Stimulated activated CD4-positive, alpha-beta T cell treated with anti-CD3 and anti-CD28 coated beads, Interleukin-4, amount 100 ng/mL, for 24 hours (primary cell): Measurements from ENCODE around the gene ZSCAN5C.
"Not testable (repeated sequence)": the region's sequence is repeated elsewhere in the genome, so short reads cannot be mapped to it uniquely, and the experiment has no call there.

Source experiments
- DNase-seq: peaks from one replicate; pipeline ENCODE4 v3.0.0-alpha.2; 2020

ZSCAN5C gene

GRCh38 chr19:56201973-56202372 is at the start of gene ZSCAN5C:
ZSCAN5C (plus strand) TSS chr19:56202273; CDS start chr19:56205914, 3,641 bp downstream.
- DNase-seq, result no peak

- DNase-seq, result no peak
These were observed 49.4 kb upstream of the ZSCAN5C start for GRCh38 chr19:56152644-56153043.

- DNase-seq, result no peak
These were observed 48.6 kb upstream of the ZSCAN5C start for GRCh38 chr19:56153507-56153906.

GRCh38 chr19:56155124-56155687 is 46.9 kb upstream of the ZSCAN5C start:
- DNase-seq, result no peak

- no peak for DNase-seq
These were observed 45.3 kb upstream of the ZSCAN5C start for GRCh38 chr19:56156768-56157167.

GRCh38 chr19:56158170-56158757 is 43.8 kb upstream of the ZSCAN5C start:
- no peak for DNase-seq

- DNase-seq, result no peak
These were observed 43.0 kb upstream of the ZSCAN5C start for GRCh38 chr19:56159009-56159559.

GRCh38 chr19:56159622-56160271 is 42.3 kb upstream of the ZSCAN5C start:
- no peak for DNase-seq

GRCh38 chr19:56161534-56161933 is 40.5 kb upstream of the ZSCAN5C start:
- no peak for DNase-seq

- DNase-seq, result peak; percentile 19
These were observed 39.8 kb upstream of the ZSCAN5C start for GRCh38 chr19:56162258-56162657.

- no peak for DNase-seq
These were observed 39.0 kb upstream of the ZSCAN5C start for GRCh38 chr19:56163097-56163496.

- DNase-seq, result no peak
These were observed 35.0 kb upstream of the ZSCAN5C start for GRCh38 chr19:56167064-56167578.

GRCh38 chr19:56170261-56170660 is 31.8 kb upstream of the ZSCAN5C start:
- DNase-seq, result no peak

- no peak for DNase-seq
These were observed 28.0 kb upstream of the ZSCAN5C start for GRCh38 chr19:56174086-56174485.

GRCh38 chr19:56174550-56174949 is 27.5 kb upstream of the ZSCAN5C start:
- DNase-seq, result no peak

- DNase-seq, result not testable (repeated sequence)
These were observed 26.2 kb upstream of the ZSCAN5C start, which contains the start of gene GALP for GRCh38 chr19:56175861-56176307. GALP (plus strand) TSS chr19:56176008; CDS start chr19:56177109, 1,101 bp downstream.

- not testable (repeated sequence) for DNase-seq
These were observed 25.8 kb upstream of the ZSCAN5C start for GRCh38 chr19:56176310-56176709.

- DNase-seq, result no peak
These were observed 25.2 kb upstream of the ZSCAN5C start for GRCh38 chr19:56176881-56177280.

GRCh38 chr19:56177564-56178243 is 24.4 kb upstream of the ZSCAN5C start:
- no peak for DNase-seq

GRCh38 chr19:56189785-56190184 is 12.3 kb upstream of the ZSCAN5C start:
- DNase-seq, result no peak

GRCh38 chr19:56191115-56191514 is 11.0 kb upstream of the ZSCAN5C start:
- DNase-seq, result no peak

- no peak for DNase-seq
These were observed 10.4 kb upstream of the ZSCAN5C start for GRCh38 chr19:56191711-56192110.

- DNase-seq, result no peak
These were observed 8.0 kb upstream of the ZSCAN5C start for GRCh38 chr19:56193981-56194640.
